GM12875 (cell line): Measurements from ENCODE around the gene TAF7.

Source experiments
- H3K4me3 ChIP-seq: one replicate; pipeline ENCODE4 v1.5.1; 2011; ENCODE audit warnings: low read depth, low read length, control low read depth
- CTCF ChIP-seq: IDR thresholded peaks from 2 replicates; pipeline ENCODE4 v1.5.1; 2011; ENCODE audit warnings: low read depth, mild to moderate bottlenecking, control low read depth, inconsistent platforms, low read length, moderate library complexity, borderline replicate concordance; ENCODE audit not compliant: insufficient read depth

TAF7 gene

GRCh38 chr5:141320225-141321169, at the start of gene TAF7:
TAF7 (minus strand) TSS chr5:141320784; CDS start chr5:141320044, 740 bp downstream.
- TF ChIP-seq CTCF, result peak; percentile 84
- H3K4me3 ChIP-seq, result peak within 1 kb of the TSS; percentile 98

- H3K4me3 ChIP-seq, result no peak overlapping the region
These were observed 45.7 kb upstream of the TAF7 start for GRCh38 chr5:141366016-141366896.

GRCh38 chr5:141363952-141364660, 43.5 kb upstream of the TAF7 start, which contains the start of gene PCDHGA5:
PCDHGA5 (plus strand) TSS chr5:141364162; CDS start chr5:141364331, 169 bp downstream.
- no peak for TF ChIP-seq CTCF
- no peak within 1 kb of the TSS for H3K4me3 ChIP-seq

More at GRCh38 chr5:141366016-141366896, 45.7 kb upstream of the TAF7 start:
- TF ChIP-seq CTCF, result no peak

DNA sequence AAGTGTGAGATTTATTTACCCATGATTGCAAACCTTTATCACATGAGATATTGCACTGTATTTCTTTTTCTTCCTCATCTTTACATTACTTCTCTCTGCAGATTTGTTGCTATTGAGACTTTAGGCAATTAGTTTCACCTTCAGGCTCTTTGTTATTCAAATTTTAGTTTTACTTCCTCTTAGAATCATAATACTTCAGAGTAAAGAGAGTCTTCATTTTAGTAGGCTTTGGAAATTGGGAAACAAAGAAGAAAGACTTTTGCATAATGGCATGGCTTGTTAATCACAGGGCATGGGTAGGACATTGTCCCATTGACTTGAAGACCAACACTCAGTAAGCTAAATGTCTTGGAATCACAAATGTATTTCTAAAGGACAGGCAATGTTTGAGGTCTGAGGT, 42.1 kb upstream of the TAF7 start:
- H3K4me3 ChIP-seq, result no peak overlapping the region

GRCh38 chr5:141360685-141361084, 40.1 kb upstream of the TAF7 start:
- TF ChIP-seq CTCF, result no peak
- H3K4me3 ChIP-seq, result no peak overlapping the region

More for the DNA sequence above, 42.1 kb upstream of the TAF7 start:
- no peak for TF ChIP-seq CTCF

DNA sequence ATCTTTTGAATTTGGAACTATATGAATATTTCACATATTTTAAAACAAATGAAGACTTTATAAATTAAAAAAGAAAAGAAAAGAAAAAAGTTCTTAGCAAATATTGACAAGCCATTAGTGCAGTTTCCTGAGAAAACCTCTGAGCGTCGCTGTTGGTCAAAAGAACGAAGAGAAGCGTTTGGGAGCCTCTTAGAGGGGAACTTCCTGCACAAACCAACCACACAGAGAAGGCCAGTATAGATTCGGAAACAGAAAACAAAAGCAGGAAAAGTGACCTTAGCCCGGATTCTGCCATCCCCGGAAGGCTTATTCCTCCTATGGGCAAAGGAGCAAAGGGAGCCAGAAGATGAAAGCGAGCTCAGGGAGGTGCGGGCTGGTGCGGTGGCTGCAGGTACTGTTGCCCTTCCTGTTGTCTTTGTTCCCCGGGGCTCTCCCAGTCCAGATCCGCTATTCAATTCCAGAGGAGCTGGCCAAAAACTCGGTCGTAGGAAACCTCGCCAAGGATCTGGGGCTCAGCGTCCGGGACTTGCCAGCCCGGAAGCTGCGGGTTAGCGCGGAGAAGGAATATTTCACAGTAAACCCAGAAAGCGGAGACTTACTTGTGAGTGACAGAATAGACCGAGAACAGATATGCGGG, 39.3 kb upstream of the TAF7 start, which contains the start of gene PCDHGB2:
Gene PCDHGB2, plus strand, starts transcription at position 205 of the 637 bp plus-strand sequence. Its CDS starts 142 bp downstream, at position 347.
- peak within 1 kb of the TSS; percentile 56 for H3K4me3 ChIP-seq
- peak; percentile 32; the same call in 1 of the 2 replicates for TF ChIP-seq CTCF
